Measurements from ENCODE around the gene FXYD6.
"Not testable (repeated sequence)": the region's sequence is repeated elsewhere in the genome, so short reads cannot be mapped to it uniquely, and the experiment has no call there.

- not testable (repeated sequence) for TF ChIP-seq CTCF, POLR2AphosphoS5, POLR2A (IDR thresholded peaks at IDR 0.05)
These were observed 10.9 kb downstream of the FXYD6 start for GRCh38 chr11:117865546-117865945.

All from stomach (tissue), 4 donors.